ENCODE results near the gene LPCAT4. TPM values are rescaled to one million over a fixed set of nuclear protein-coding genes. Genes with fewer than 3 reads are reported as not detected.
"Not testable (repeated sequence)": the region's sequence is repeated elsewhere in the genome, so short reads cannot be mapped to it uniquely, and the experiment has no call there.

LPCAT4 gene
- total and polyA plus RNA-seq, 7 donors = 6.7 to 13.1 (median 8.5) TPM

- intact Hi-C loops (cut with DNase I) = no loop called here
- WGBS, 3 donors = 80 to 90% (median 82%) methylated on average over 1 of the region's 1 CpG
These were observed 18.2 kb downstream of the LPCAT4 start for GRCh38 chr15:34348735-34349300.

GRCh38 chr15:34347951-34348638 lies 18.9 kb downstream of the LPCAT4 start:
- Histone ChIP-seq H3K27me3 (ENCODE audit: insufficient read depth in 3 of 3, low read length in 2 of 3) (no peaks in the 10 kb centered on the region), H3K9me3 (no peaks in the 10 kb centered on the region), H3K4me3 (no peak overlapping the region), H3K27ac (no peak overlapping the region), H3K4me1 (no peaks in the 10 kb centered on the region), H3K36me3 (ENCODE audit: insufficient read depth in 1 of 2, low read depth in 1 of 2) (no peaks in the 10 kb centered on the region)
- DNase-seq (no peak), ATAC-seq (no peak)
- intact Hi-C loops (cut with DNase I) = no loop called here
- no peak for TF ChIP-seq CTCF (IDR thresholded peaks at IDR 0.05)
- 79 to 83% (median 81%) methylated on average over 13 of the region's 13 CpGs for WGBS, 3 donors

More at GRCh38 chr15:34348735-34349300, 18.2 kb downstream of the LPCAT4 start:
- Histone ChIP-seq H3K4me1 (no peaks in the 10 kb centered on the region), H3K9me3 (no peaks in the 10 kb centered on the region), H3K36me3 (ENCODE audit: insufficient read depth in 1 of 2, low read depth in 1 of 2) (no peaks in the 10 kb centered on the region), H3K27ac (no peak overlapping the region), H3K27me3 (ENCODE audit: insufficient read depth in 3 of 3, low read length in 2 of 3) (no peaks in the 10 kb centered on the region), H3K4me3 (no peak overlapping the region)
- DNase-seq (no peak), ATAC-seq (no peak)
- no peak for TF ChIP-seq CTCF (IDR thresholded peaks at IDR 0.05)

GRCh38 chr15:34342737-34343575 lies 24.0 kb downstream of the LPCAT4 start, which contains the start of the genes NOP10 and NUTM1:
Gene NOP10, minus strand, starts transcription at chr15:34343136. Its CDS starts 63 bp downstream, at chr15:34343073.
Gene NUTM1, plus strand, starts transcription at chr15:34343315. Its CDS starts 382 bp downstream, at chr15:34343697.
- intact Hi-C loops (cut with DNase I) = loop anchor here in 1 of 2 donors (1.0 to 5.0 kb wide), 3 partner anchors 24 to 241 kb away; partner anchors contain the start of genes EMC4, EMC7, LPCAT4 and PGBD4
- DNase-seq (peak; percentile 90 to 95), ATAC-seq (peak; percentile 94 to 97 (median 96))
- TF ChIP-seq CTCF (IDR thresholded peaks at IDR 0.05) = peak; percentile 93
- 1% methylated on average over 38 of the region's 38 CpGs for WGBS, 3 donors
- Histone ChIP-seq H3K4me3 (peak within 1 kb of the TSS; percentile 84), H3K27ac (peak within 1 kb of the TSS; percentile 77), H3K9me3 (no peaks in the 10 kb centered on the region), H3K4me1 (peaks cover 10% of the 10 kb centered on the region), H3K27me3 (ENCODE audit: insufficient read depth in 3 of 3, low read length in 2 of 3) (no peaks in the 10 kb centered on the region), H3K36me3 (ENCODE audit: insufficient read depth in 1 of 2, low read depth in 1 of 2) (peaks cover 0 to 26% of the 10 kb centered on the region in 2 donors)

- not testable (repeated sequence) for H3K27me3 ChIP-seq (ENCODE audit: insufficient read depth in 3 of 3, low read length in 2 of 3); H3K4me1 ChIP-seq; ATAC-seq; DNase-seq; H3K9me3 ChIP-seq
- intact Hi-C loops (cut with DNase I) = loop anchor here in 1 of 2 donors (5.0 kb wide), 2 partner anchors 115 to 240 kb away; partner anchors contain the start of genes EMC4, EMC7 and PGBD4
- H3K4me3 ChIP-seq = peak overlapping the region; percentile 84
- H3K36me3 ChIP-seq (ENCODE audit: insufficient read depth in 1 of 2, low read depth in 1 of 2) = peaks cover 0 to 26% of the 10 kb centered on the region in 2 donors
- H3K27ac ChIP-seq = peak overlapping the region; percentile 77
- WGBS, 3 donors = 41 to 44% (median 43%) methylated on average over 24 to 26 of the region's 26 CpGs
These were observed 24.7 kb downstream of the LPCAT4 start for GRCh38 chr15:34342213-34342736.

Data from psoas muscle (tissue), 8 donors.